PC-3 (cell line): ENCODE results near the gene RBM25. TPM values are rescaled to one million over a fixed set of nuclear protein-coding genes. Genes with fewer than 3 reads are reported as not detected.

ENCODE experiments used
- ATAC-seq: fragments of 200-7000 bp; cut with Tn5 transposase; 2 replicates; pipeline ENCODE4 v1.9.1; 2020; ENCODE audit warnings: mild to moderate bottlenecking, moderate library complexity
- BruUV-seq: library from RNA; stranded (reverse); fragments of 400-500 nt; replicated peaks from 2 replicates; lab custom pipeline; 2021; lab: Mats Ljungman, UMichigan
- CTCF ChIA-PET: fragments of 300-600 bp; sonication (Branson Sonifier 250); formaldehyde crosslinking; loops from one replicate; lab custom pipeline; 2022; ENCODE audit warnings: antibody characterized with exemption; lab: Charles Lee
- POLR2A ChIA-PET: fragments of 300-600 bp; sonication (Branson Sonifier 250); formaldehyde crosslinking; loops from one replicate; lab custom pipeline; 2022; ENCODE audit warnings: antibody characterized with exemption; ENCODE audit not compliant: unreplicated experiment; lab: Charles Lee
- DNase-seq: peaks from one replicate; pipeline ENCODE4 v3.0.0-alpha.2; 2015
- H2AFZ ChIP-seq: fragments of 300-600 bp; sonication (generic); 2 replicates; pipeline ENCODE4 v1.6.0; 2016; ENCODE audit warnings: antibody characterized with exemption, low read length
- H3F3A ChIP-seq: fragments of 300-600 bp; sonication (generic); one replicate; pipeline ENCODE4 v1.6.0; 2017; ENCODE audit warnings: antibody characterized with exemption, low read length, control low read depth, mild to moderate bottlenecking; ENCODE audit not compliant: unreplicated experiment
- H3K27ac ChIP-seq: fragments of 300-600 bp; sonication (generic); 2 replicates; pipeline ENCODE4 v1.5.1; 2016; ENCODE audit warnings: mild to moderate bottlenecking, low read length
- H3K27me3 ChIP-seq: fragments of 300-600 bp; sonication (generic); 2 replicates; pipeline ENCODE4 v1.6.1; 2016; ENCODE audit warnings: low read length, mixed read lengths
- H3K36me3 ChIP-seq: fragments of 300-600 bp; sonication (generic); 2 replicates; pipeline ENCODE4 v1.6.1; 2016; ENCODE audit warnings: low read depth, mixed run types, low read length, mixed read lengths
- H3K4me1 ChIP-seq: fragments of 300-600 bp; sonication (generic); 2 replicates; pipeline ENCODE4 v1.5.1; 2016; ENCODE audit warnings: low read length; ENCODE audit not compliant: insufficient read depth
- H3K4me2 ChIP-seq: fragments of 300-600 bp; sonication (generic); 2 replicates; pipeline ENCODE4 v1.6.0; 2016; ENCODE audit warnings: low read length
- H3K4me3 ChIP-seq: fragments of 300-600 bp; sonication (generic); 2 replicates; pipeline ENCODE4 v1.5.1; 2016; ENCODE audit warnings: mild to moderate bottlenecking, low read length, mixed read lengths
- H3K79me2 ChIP-seq: fragments of 300-600 bp; sonication (generic); 2 replicates; pipeline ENCODE4 v1.6.1; 2017; ENCODE audit warnings: low read length, mixed read lengths
- H3K9ac ChIP-seq: fragments of 300-600 bp; sonication (generic); 2 replicates; pipeline ENCODE4 v1.6.0; 2016; ENCODE audit warnings: mild to moderate bottlenecking, low read length
- H3K9me2 ChIP-seq: fragments of 300-600 bp; sonication (generic); replicated peaks from 2 replicates; pipeline ENCODE4 v1.6.1; 2016; ENCODE audit warnings: mixed run types, low read length, mixed read lengths
- H3K9me3 ChIP-seq: fragments of 300-600 bp; sonication (generic); 2 replicates; pipeline ENCODE4 v1.6.1; 2016; ENCODE audit warnings: low read length, mixed read lengths
- H4K20me1 ChIP-seq: fragments of 300-600 bp; sonication (generic); 2 replicates; pipeline ENCODE4 v1.6.1; 2016; ENCODE audit warnings: low read length, mixed read lengths
- EZH2 ChIP-seq: fragments of 300-600 bp; sonication (generic); IDR thresholded peaks from one replicate; pipeline ENCODE4 v1.6.1; 2017; ENCODE audit warnings: antibody characterized with exemption, mild to moderate bottlenecking, low read length; ENCODE audit not compliant: unreplicated experiment
- EZH2phosphoT487 ChIP-seq: fragments of 300-600 bp; sonication (generic); IDR thresholded peaks from 2 replicates; pipeline ENCODE4 v1.6.1; 2018; ENCODE audit warnings: mild to moderate bottlenecking, antibody characterized with exemption, low read length, borderline replicate concordance
- intact Hi-C: fragments of 100-400 bp; cut with micrococcal nuclease; formaldehyde crosslinking; loops from 2 replicates; pipeline ENCODE4 v1.9.0; 2023
- total RNA-seq: library from RNA; depleted of rRNA; stranded (reverse); fragments of >200 nt; gene quantifications from 2 replicates; pipeline ENCODE4 v1.2.3, GENCODE V29; 2014
- TF ChIP-seq, protein P1 (sequence below): fragments of 300-600 bp; sonication (generic); conservative IDR thresholded peaks from 2 replicates; pipeline ENCODE4 v1.5.1; 2017; ENCODE audit warnings: antibody characterized with exemption, low read depth, mild to moderate bottlenecking, low read length

RBM25 gene
- total RNA-seq, 1 experiment from 2014 or later = 53.2 TPM

DNA sequence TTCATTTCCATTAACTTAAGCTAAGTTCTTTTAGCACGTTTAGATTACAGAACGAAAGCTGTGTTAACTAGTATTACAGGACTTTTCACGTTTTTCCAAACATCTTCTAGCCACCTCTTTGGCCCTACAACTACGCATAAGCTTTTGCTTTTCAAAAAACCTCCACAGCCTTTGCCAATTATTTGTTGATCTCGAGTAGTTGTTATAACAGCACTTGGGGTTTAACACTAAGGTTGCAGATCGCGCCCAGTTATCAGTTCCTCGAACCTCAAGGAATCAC is 450 bp upstream of the RBM25 start:
- no peaks in the 10 kb centered on the region for H3F3A ChIP-seq
- no peaks in the 10 kb centered on the region for H3K9me3 ChIP-seq
- H3K4me1 ChIP-seq = peaks cover 22% of the 10 kb centered on the region
- peak overlapping the region; percentile 84 for H2AFZ ChIP-seq
- TF ChIP-seq EZH2 (no peak), EZH2phosphoT487 (no peak)
- TF ChIP-seq, protein P1, sequence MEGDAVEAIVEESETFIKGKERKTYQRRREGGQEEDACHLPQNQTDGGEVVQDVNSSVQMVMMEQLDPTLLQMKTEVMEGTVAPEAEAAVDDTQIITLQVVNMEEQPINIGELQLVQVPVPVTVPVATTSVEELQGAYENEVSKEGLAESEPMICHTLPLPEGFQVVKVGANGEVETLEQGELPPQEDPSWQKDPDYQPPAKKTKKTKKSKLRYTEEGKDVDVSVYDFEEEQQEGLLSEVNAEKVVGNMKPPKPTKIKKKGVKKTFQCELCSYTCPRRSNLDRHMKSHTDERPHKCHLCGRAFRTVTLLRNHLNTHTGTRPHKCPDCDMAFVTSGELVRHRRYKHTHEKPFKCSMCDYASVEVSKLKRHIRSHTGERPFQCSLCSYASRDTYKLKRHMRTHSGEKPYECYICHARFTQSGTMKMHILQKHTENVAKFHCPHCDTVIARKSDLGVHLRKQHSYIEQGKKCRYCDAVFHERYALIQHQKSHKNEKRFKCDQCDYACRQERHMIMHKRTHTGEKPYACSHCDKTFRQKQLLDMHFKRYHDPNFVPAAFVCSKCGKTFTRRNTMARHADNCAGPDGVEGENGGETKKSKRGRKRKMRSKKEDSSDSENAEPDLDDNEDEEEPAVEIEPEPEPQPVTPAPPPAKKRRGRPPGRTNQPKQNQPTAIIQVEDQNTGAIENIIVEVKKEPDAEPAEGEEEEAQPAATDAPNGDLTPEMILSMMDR = no peak
- H3K9me2 ChIP-seq = no peaks in the 10 kb centered on the region
- peak overlapping the region; percentile 97 for H3K9ac ChIP-seq
- H3K79me2 ChIP-seq = peaks cover 49% of the 10 kb centered on the region
- peaks cover 41% of the 10 kb centered on the region for H4K20me1 ChIP-seq
- peak overlapping the region; percentile 81 for H3K4me2 ChIP-seq
- TSS peak; percentile 96 for BruUV-seq
- peak overlapping the region; percentile 78 for H3K27ac ChIP-seq
- ATAC-seq = no peak
- H3K36me3 ChIP-seq = peaks cover 26% of the 10 kb centered on the region; the same call in 1 of the 2 replicates
- ChIA-PET POLR2A (interaction anchor here (0.5 to 2.7 kb wide), 7 partner anchors 14 to 164 kb away, joined by 3 to 30 read pairs (median 4); partner anchors contain the start of genes DPF3 and ZFYVE1), CTCF (interaction anchor here (0.6 to 2.1 kb wide), 3 partner anchors 31 to 140 kb away, joined by 3 to 8 read pairs (median 3); partner anchors contain the start of gene ZFYVE1)
- H3K27me3 ChIP-seq = no peaks in the 10 kb centered on the region
- H3K4me3 ChIP-seq = peak overlapping the region; percentile 86
- intact Hi-C loops = loop anchor here (1.0 to 5.0 kb wide), 5 partner anchors 31 to 181 kb away; partner anchors contain the start of genes DCAF4 and ZFYVE1
- no peak for DNase-seq

DNA sequence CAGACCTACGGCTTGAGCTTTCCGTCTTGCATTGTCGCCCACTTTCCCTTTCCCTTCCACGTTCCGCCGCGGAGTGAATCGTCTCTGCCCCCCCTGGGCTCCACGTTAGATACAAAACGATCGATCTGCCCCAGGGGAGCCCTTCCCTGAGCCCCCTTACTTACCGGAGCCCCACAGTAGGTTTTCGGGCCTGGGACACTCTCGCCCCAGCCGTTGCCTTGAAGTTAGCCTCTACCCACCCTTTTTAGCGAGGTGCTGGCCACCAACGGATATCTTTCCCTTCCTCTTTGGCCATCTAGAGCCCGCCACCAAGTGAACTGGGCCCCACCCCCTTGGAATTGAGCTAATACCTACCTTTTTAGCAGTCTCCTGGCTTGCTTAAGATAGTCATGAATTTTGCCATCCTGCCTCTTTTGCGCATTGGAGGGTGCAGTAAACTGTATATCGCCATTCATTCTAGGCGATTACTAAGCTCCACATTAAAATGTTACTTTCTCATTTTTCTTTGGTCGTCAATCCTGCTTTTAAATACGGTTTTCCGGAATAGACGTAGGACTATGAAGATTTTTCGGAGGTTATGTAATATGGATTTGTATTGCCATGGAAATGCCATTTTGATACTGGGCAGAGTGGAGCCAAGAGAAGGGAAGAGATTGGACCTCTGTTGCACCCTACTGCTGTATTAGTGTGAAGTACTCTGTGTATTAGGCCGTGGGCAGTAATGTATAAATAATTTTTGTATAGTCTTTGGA is 764 bp downstream of the RBM25 start:
- Histone ChIP-seq H3F3A (no peaks in the 10 kb centered on the region), H3K27ac (peak overlapping the region; percentile 78), H3K4me2 (peak overlapping the region; percentile 81), H4K20me1 (peaks cover 53% of the 10 kb centered on the region), H2AFZ (0 out of 2 replicates have a peak overlapping the region, but pooled peaks have one; percentile 5), H3K9me2 (no peaks in the 10 kb centered on the region), H3K4me1 (peaks cover 22% of the 10 kb centered on the region), H3K36me3 (peaks cover 34% of the 10 kb centered on the region; the same call in 1 of the 2 replicates), H3K79me2 (peaks cover 61% of the 10 kb centered on the region), H3K4me3 (peak overlapping the region; percentile 86), H3K27me3 (no peaks in the 10 kb centered on the region), H3K9me3 (no peaks in the 10 kb centered on the region), H3K9ac (peak overlapping the region; percentile 97)
- CTCF ChIA-PET = interaction anchor here (0.6 to 2.1 kb wide), 2 partner anchors 32 to 47 kb away, joined by 4 to 8 read pairs; partner anchors contain the start of gene ZFYVE1
- POLR2A ChIA-PET = interaction anchor here (0.5 to 2.7 kb wide), 7 partner anchors 9 to 231 kb away, joined by 3 to 30 read pairs (median 4); partner anchors contain the start of genes DPF3 and ZFYVE1
- DNase-seq = peak; percentile 45
- ATAC-seq = peak; percentile 45
- TF ChIP-seq EZH2 (no peak), EZH2phosphoT487 (no peak)
- TF ChIP-seq, protein P1 = no peak
- BruUV-seq = TSS peak; percentile 49
- intact Hi-C loops = loop anchor here (1.0 to 5.0 kb wide), 6 partner anchors 12 to 180 kb away; partner anchors contain the start of genes DCAF4 and ZFYVE1
